ENCODE data around the gene SEC24C.
"Not testable (repeated sequence)": the region's sequence is repeated elsewhere in the genome, so short reads cannot be mapped to it uniquely, and the experiment has no call there.

The SEC24C gene, protein sequence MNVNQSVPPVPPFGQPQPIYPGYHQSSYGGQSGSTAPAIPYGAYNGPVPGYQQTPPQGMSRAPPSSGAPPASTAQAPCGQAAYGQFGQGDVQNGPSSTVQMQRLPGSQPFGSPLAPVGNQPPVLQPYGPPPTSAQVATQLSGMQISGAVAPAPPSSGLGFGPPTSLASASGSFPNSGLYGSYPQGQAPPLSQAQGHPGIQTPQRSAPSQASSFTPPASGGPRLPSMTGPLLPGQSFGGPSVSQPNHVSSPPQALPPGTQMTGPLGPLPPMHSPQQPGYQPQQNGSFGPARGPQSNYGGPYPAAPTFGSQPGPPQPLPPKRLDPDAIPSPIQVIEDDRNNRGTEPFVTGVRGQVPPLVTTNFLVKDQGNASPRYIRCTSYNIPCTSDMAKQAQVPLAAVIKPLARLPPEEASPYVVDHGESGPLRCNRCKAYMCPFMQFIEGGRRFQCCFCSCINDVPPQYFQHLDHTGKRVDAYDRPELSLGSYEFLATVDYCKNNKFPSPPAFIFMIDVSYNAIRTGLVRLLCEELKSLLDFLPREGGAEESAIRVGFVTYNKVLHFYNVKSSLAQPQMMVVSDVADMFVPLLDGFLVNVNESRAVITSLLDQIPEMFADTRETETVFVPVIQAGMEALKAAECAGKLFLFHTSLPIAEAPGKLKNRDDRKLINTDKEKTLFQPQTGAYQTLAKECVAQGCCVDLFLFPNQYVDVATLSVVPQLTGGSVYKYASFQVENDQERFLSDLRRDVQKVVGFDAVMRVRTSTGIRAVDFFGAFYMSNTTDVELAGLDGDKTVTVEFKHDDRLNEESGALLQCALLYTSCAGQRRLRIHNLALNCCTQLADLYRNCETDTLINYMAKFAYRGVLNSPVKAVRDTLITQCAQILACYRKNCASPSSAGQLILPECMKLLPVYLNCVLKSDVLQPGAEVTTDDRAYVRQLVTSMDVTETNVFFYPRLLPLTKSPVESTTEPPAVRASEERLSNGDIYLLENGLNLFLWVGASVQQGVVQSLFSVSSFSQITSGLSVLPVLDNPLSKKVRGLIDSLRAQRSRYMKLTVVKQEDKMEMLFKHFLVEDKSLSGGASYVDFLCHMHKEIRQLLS

DNA sequence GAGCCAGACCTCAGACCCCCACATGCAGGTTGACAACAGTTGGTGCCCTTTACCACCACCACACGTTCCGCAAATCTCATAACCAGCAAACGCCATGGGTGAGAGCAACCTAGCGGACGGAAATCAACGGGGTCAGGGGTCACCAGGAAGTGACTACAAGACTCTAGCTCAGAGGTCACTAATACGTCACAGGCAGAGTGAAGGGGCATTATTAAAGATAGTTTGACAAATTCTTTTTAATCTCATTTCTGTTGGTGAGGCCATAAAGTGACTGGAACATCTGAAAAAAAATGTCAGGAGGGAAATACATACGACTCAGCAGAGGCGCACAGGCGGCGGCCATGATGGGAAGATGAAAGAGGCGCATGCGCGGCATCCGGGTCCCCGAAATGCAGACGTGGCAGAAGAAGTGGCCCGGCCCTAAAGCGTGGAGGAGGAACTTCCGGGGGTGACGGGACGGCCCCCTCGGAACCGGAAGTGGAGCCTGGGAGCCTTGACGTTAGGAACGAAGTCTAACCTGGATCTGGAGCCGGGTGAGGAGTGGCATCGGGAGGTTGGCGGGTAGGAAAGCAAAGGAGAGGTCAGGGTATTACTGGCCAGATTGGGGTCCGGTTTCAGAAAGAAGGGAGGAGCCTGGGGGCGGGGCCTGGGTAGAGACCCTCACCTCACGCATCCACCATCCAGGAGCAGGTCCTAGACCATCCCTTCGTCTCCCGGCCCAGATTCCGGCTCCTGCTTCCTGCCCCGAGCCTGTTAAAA lies at the start of gene SEC24C:
SEC24C (plus strand) TSS at position 468 of the 759 bp plus-strand sequence. CDS start 2,461 bp downstream, outside the sequence.
- DNase-seq = peak; percentile 94

DNA sequence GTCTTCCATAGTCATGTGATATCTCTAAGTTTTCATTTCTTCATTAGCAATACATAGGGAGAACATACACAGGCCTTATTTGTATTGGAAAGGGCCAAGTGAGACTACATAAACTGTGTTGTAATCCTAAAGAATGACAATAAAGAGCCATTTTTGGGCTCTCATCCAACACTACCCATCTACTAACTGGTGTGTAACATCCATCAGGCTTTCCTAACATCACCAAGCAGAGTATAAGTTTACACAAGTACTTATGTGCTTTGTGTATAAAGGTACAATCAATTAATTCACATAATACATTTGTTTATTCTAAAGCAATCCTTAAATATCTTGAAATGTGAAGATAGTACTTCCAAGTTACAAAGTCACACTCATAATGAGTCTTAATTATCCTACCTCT lies 48.9 kb upstream of the SEC24C start:
- DNase-seq = not testable (repeated sequence)

DNA sequence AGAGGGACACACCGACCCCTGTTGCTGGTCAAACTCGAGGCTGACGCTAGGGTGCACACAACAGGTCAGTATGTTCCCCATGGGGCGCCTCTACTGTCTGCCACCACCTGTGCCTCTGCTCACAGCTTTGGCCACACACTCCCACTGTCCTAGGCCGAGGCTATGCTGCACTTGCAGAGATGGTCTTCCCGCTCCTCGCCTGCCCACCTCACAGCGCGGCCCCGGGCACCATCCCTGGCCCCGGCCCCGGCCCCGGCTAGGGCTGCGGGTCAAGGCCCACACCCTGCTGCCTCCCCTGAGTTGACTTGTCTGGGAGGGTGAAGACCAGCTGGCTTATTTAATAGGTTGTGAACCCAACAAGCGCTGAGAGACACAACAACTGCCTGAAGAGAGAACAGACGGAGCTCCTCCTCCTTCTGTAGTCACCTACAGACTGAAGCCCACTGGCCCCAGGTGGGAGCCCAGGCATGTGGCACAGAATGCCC lies 46.5 kb upstream of the SEC24C start, which contains the start of gene AGAP5:
AGAP5 (minus strand) TSS at position 435 of the 485 bp plus-strand sequence; CDS start at position 81, 354 bp downstream.
- not testable (repeated sequence) for DNase-seq

DNA sequence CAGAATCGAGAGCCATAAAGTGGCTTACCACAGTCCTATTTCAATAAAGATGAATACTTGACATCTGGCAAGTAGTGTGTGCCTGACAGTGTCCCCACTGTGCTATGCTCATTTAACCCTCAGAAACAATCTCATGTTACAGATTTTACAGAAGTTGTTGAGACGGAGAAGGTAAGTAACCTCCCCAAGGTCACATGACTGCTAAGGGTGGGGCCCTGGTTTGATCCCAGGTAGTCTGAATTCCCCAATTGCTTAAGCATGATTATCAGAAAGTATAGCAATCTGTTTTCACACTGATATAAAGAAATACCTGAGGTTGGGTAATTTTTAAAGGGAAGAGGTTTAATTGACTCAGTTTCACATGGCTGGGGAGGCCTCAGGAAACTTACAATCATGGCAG lies 45.4 kb upstream of the SEC24C start:
- DNase-seq = peak; percentile 19

DNA sequence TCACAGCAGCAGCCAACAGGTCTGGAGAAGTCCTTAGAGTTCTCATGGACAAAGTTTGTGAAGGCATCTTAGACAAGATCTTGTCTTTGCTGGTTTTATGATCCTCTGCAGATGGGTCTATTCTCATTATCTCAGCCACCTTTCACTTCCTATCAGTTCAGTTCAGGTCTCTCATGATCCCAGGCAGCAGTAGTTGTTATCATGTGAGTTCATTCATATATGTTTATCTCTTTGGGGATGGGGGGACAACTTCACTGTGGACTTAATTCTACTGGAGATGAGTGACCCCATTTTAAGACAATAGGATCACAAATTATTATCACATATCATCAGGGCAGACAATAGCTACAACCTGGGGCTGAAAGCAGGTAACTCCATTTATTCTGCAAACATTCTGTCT lies 40.2 kb upstream of the SEC24C start:
- DNase-seq = not testable (repeated sequence)

DNA sequence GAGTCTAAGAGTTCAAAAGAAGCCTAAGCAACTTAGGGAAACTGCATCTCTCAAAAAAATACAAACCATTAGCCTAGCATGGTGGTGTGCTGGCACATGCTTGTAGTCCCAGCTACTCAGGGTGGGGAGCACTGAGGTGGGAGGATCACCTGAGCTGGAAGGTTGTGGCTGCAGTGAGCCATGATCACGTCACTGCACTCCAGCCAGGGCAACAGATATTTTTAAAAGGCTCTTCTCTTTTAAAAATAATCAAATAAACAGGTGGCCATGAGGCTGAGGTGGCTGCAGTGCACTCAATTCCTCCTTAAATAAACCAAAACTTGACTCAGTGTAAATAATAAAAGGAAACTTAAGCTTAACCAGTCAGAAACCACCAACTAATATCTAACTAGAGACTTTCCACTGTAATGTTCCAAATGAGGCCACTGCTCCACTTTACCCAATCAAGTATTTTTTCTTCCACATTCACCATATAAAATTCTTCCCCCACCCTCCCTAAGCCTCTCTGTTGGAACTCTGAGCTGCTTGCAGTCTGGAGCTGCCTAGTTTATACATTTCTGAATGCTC lies 38.6 kb upstream of the SEC24C start:
- not testable (repeated sequence) for DNase-seq

DNA sequence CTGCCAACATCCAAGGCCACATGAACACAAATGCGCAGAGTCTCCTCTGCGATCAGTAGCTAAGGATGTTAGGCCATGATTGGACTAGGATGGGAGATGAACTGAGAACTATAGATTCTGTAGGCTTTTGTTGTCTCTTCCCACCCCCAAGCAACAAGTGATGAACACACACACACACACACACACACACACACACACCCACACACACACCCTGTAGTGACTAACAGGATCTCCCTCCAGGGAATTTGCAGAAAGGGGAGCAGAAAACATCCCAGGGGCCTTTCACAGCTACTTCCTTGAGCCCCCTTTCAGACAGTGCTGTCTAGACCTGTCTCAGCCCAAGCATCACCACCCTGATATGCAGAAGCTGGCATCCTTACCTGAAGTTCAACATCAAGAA lies 37.7 kb upstream of the SEC24C start:
- DNase-seq = not testable (repeated sequence)

DNA sequence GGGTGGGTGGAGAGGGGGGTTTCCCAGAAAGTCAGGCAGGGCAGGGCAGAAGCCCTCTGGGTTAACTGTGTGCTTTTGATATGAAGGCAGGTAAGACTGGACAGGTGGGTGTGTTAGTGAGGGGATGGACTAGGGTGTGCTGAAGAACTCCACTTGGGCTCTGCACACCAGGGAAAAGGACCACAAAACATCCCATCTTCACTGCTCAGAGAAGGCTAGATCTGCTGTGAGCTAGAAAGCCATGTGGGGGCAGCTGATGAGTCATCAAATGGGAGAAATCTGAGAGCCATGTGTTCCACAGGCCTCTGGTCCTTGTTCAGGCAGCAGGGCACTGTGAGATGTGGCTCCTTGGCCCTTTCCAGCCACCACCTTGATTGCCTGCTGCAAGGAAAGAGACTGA lies 36.5 kb upstream of the SEC24C start:
- not testable (repeated sequence) for DNase-seq

DNA sequence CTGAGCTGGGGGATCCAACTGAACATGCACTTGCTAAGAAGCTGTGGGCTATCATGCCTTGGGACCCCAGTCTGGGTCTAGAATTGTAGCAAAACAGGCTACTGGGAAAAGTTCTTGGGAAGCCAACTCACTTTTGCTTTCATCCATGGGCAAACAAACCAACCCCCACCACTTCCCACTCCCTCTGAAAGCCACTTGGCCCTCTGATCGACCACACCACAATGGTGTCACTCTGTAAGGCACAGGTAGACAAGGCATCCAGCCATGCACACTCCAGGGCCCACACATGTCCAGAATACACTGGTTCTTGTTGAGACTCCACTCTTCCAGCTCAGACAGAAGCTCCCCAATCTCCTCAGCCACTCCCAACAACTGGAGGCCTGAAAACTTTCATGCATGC lies 36.0 kb upstream of the SEC24C start:
- DNase-seq = not testable (repeated sequence)

DNA sequence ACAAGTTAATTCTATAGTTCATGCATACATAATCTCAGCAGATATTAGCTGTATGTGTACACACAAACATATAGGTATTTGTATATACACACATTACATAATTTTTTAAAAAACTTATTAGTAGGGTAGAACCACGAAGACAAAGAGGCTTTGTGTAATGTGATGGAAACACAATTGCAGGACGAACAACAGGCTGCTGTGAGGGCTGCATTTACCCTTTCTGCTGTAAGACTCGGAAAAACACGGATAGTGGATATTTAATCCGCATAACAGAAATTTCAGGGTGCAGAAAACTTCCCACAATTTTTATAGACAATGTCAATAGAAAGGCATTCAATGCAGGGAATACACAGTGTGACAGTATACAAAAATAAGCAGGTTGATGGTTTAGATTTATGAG lies 32.5 kb upstream of the SEC24C start:
- not testable (repeated sequence) for DNase-seq

DNA sequence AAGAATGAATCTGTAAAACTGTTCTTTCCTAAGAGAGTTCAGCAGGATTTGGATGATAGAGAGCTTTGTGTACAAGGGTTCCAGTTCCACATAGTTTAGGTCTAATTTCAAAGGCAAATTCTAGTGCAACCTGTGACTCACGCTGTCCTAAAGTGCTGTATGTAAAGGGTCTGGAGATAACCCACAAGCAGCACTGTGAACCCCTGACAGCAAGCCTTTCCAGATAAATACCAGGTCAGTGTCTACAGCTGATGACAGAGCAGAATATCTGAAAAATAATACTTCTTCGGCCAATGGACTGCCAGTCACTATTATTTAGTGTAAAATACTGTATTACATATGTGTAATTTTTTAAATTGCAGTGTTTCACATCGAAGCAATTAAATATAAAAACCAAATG lies 30.3 kb upstream of the SEC24C start:
- DNase-seq = not testable (repeated sequence)

DNA sequence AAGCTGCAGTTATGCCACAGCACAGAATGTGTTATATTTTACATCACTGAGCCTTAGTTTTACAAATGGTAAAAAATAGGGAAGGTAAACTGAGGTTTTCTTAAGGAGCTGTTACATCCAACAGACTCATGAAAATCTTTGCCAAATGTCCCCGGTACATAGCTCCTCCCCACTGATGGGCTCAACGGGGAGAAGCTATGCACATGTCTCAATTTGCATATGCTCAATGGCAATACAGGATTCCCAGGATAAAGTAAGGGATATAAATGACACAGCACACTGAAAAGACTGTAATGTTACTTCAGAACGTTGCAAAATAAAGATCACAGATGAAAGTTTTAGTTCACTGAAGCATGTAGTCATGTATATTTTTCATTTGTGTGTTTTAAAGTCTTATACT lies 29.7 kb upstream of the SEC24C start:
- not testable (repeated sequence) for DNase-seq

DNA sequence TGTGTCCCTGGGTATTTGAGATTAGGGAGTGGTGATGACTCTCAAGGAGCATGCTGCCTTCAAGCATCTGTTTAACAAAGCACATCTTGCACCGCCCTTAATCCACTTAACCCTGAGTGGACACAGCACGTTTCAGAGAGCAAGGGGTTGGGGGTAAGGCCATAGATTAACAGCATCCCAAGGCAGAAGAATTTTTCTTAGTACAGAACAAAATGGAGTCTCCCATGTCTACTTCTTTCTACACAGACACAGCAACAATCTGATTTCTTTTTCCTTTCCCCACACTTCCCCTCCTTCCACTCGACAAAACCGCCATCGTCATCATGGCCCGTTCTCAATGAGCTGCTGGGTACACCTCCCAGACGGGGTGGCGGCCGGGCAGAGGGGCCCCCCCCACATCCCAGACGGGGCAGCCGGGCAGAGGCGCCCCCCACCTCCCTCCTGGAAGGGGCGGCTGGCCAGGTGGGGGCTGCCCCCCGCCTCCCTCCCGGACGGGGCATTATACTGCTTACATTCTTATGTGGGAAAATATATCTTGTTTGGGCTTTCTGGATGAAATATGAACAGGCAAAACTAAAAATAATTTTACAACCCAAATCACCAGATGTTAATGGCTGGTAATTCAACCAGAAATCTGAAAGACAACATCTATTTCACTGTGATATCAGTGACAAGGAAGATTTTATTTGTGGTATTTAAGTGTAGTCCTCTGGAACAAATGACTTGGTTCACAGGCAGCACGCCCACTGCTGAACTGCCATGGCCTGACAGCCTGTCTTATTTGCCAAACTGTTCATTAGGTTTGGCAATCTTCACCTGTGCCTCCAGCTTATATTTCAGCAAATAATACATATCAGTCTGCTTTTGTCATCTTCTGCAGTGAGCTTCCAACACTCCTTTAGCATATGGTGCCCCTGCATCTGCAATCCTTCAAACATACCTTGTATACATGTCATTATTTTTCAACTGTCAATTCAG lies 28.7 kb upstream of the SEC24C start:
- peak; percentile 43 for DNase-seq

DNA sequence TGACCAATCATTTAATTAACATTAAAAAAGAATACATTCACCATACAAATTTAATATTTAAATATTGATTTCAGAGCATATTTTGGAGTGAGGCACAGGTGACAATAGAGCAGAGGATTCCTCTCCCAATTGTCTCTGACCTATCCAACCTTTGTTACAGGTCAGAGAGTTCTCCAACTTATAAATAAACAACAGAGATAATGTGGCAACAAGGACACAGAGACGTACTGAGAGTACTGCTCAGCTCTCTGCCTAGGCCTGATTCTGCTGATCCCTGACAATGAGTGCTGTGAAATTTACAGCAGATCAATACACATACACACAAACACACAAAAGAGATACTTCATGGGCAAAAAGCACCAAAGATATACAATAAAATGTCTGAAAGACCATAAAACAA lies 27.9 kb upstream of the SEC24C start:
- no peak for DNase-seq

DNA sequence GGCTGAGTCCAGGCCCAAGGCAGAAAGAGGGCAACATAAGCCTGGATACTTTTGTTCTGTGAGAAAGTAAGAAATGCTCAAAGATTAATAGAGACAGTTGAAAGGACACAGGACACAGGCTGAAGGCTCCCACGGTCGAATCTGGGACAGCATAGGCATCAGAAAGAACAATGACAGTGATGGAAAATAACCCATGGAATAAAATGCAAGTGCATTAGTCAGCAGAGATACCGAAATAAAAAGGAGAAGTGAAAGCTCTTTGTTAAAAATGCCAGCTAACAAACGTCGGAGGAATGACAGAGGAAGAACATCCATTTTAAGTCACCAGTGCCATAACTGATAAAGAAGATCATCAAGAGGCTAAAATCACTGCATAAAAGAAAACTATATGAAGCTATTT lies 26.6 kb upstream of the SEC24C start:
- no peak for DNase-seq

DNA sequence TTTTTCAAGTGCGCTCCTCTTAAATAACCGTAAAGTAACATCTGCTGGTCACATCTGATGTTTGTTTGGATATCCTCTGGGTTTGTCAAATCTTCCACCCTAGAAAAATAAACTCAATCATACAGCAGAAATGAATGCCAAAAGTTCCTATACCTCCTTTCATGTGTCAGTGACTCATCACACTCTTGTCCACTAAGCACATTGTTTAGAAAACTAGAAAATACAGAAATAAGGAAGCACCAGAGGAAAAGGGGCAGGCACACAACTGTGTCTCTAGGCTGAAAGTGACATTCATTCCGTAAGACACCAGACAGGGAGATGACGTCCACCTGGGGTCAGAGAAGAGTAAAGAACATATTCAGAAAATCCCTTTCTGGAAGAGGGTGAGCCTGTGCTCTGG lies 23.6 kb upstream of the SEC24C start:
- DNase-seq = not testable (repeated sequence)

DNA sequence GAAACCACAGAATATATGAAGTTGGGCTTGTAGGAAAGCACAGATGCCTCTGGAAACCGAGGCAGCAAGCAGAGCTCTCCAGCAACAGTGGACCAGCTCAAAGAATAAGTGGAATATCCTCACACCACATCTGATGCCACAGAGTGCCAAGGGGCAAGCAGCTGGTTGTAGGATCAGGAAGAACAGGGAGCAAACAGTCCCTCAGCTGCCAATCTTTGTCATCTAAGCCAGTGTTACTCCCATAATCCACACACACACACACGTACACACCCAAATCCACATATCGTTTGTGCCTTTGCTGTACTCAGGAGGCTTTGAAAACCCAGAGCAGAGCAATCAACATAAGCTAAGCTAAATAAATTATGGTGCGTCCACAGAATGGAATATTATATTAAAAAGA lies 20.7 kb upstream of the SEC24C start:
- no peak for DNase-seq

DNA sequence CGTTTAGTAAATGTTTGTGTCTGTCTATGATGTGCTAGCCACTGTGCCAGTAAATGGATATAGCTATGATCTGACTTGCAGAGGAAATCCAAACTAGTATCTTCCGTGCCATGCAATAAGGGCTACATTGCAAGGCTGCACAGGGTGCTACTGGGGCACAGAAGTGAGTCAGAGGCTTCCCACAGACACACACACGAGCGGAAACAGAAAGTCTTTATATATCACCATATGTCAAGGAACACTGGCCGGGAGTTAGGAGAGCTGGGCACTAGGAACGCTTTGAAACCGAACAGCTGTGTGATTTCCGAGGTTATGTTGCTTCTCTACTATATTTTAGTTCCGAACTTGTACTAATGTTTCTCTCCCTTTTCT lies 14.4 kb upstream of the SEC24C start:
- DNase-seq = not testable (repeated sequence)

DNA sequence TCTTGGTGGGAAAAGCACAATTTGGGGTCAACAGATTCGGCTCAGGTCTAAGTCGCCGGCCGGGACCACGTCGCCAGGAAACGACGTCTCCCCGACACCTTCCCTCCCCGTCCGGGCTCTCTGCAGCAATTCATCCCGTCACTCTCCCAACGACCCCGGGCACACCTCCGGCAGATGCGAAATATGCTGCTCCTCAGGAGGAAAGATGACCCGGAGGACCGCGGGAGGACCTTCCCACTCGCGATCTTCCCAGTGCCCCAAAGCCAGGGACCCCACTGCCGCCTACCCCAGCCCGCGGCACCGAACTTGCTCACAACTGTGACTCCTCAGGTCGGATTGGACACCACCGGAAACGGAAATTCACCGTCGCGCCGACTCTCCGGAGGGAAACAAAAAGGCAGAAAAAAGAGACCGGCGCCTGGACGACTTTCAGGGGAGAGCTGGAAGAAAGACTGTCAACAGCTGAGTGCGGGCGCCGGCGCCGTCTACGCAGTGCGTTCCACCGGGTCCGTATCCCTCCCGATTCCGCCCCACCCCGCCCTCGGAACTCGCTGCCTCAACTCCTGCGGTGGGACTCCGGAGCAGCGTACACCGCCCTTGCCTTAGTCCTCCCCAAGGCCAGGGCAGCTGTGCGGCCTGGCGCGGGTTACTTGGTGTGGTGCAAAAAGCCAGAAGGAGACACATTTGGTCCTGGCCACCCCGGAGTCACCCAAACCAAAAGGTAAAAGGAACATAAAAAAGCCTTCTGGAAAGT lies 13.8 kb upstream of the SEC24C start:
- peak; percentile 87 for DNase-seq
